Ovary (tissue), 3 donors: Measurements from ENCODE around the gene ZNF280D.

Experiments
- CTCF ChIP-seq, 3 donors: fragments of 450-650 bp in 2 of 3; fragments of 200-600 bp in 1 of 3; IDR thresholded peaks; one replicate each; pipeline versions ENCODE4 v1.5.1 to v1.8.0; 2016 to 2022; ENCODE audit warnings: antibody characterized with exemption in 3 of 3, mild to moderate bottlenecking in 1 of 3
- EP300 ChIP-seq: sonication (generic); formaldehyde crosslinking; IDR thresholded peaks from one replicate; pipeline ENCODE4 v1.6.1; 2017; ENCODE audit warnings: antibody characterized with exemption
- POLR2A ChIP-seq: fragments of 450-650 bp; IDR thresholded peaks from one replicate; pipeline ENCODE4 v1.6.1; 2017; ENCODE audit warnings: antibody characterized with exemption, mild to moderate bottlenecking, moderate library complexity
- donor health status: DM: no; HTN: no; CAD: no.

GRCh38 chr15:56749982-56750381, 16.7 kb upstream of the ZNF280D start:
- TF ChIP-seq CTCF (IDR thresholded peaks at IDR 0.05) (no peak), POLR2A (no peak), EP300 (no peak)
